HepG2 (cell line): ENCODE measurements around the gene ZFP69B. TPM values are rescaled to one million over a fixed set of nuclear protein-coding genes. Genes with fewer than 3 reads are reported as not detected.

ENCODE experiments used
- AGO1 ChIP-seq: fragments of 200-400 bp; formaldehyde crosslinking; IDR thresholded peaks from 2 replicates; pipeline ENCODE4 v1.6.1; 2017; ENCODE audit warnings: mild to moderate bottlenecking, low read depth, low read length, moderate library complexity; ENCODE audit not compliant: poor library complexity, severe bottlenecking
- ETV5 ChIP-seq: IDR thresholded peaks from 2 replicates; pipeline ENCODE4 v1.6.1; 2018; ENCODE audit warnings: missing biosample characterization, missing genetic modification reagents, inconsistent platforms, borderline replicate concordance
- HNRNPK ChIP-seq: fragments of 200-400 bp; formaldehyde crosslinking; IDR thresholded peaks from 2 replicates; pipeline ENCODE4 v1.6.1; 2018; ENCODE audit warnings: low read length, low read depth, moderate library complexity, mild to moderate bottlenecking; ENCODE audit not compliant: poor library complexity, severe bottlenecking
- IRF2 ChIP-seq: IDR thresholded peaks from 2 replicates; pipeline ENCODE4 v1.6.1; 2018; ENCODE audit warnings: missing genetic modification reagents, missing compliant biosample characterization
- ISX ChIP-seq: sonication (generic); formaldehyde crosslinking; conservative IDR thresholded peaks from 2 replicates; pipeline ENCODE4 v1.5.0; 2020; ENCODE audit warnings: missing genetic modification reagents
- MIER3 ChIP-seq: IDR thresholded peaks from 2 replicates; pipeline ENCODE4 v1.6.1; 2016; ENCODE audit warnings: missing compliant biosample characterization, borderline replicate concordance
- MLX ChIP-seq: IDR thresholded peaks from 2 replicates; pipeline ENCODE4 v1.6.1; 2016
- NFRKB ChIP-seq: fragments of 450-650 bp; IDR thresholded peaks from 2 replicates; pipeline ENCODE4 v1.6.1; 2017
- RFXANK ChIP-seq: IDR thresholded peaks from 2 replicates; pipeline ENCODE4 v1.6.1; 2016
- TBP ChIP-seq: sonication (generic); formaldehyde crosslinking; IDR thresholded peaks from 2 replicates; pipeline ENCODE4 v1.5.0; 2020; ENCODE audit warnings: missing genetic modification reagents
- YEATS4 ChIP-seq: sonication (generic); formaldehyde crosslinking; IDR thresholded peaks from 2 replicates; pipeline ENCODE4 v1.4.0; 2020; ENCODE audit warnings: missing genetic modification reagents, borderline replicate concordance
- ZNF34 ChIP-seq: sonication (generic); formaldehyde crosslinking; IDR thresholded peaks from 2 replicates; pipeline ENCODE4 v1.4.0; 2020; ENCODE audit warnings: mild to moderate bottlenecking, missing genetic modification reagents, borderline replicate concordance
- ZNF501 ChIP-seq: sonication (generic); formaldehyde crosslinking; IDR thresholded peaks from 2 replicates; pipeline ENCODE4 v1.5.1; 2020; ENCODE audit warnings: mild to moderate bottlenecking, moderate library complexity, missing genetic modification reagents
- ZNF629 ChIP-seq: sonication (generic); formaldehyde crosslinking; conservative IDR thresholded peaks from 2 replicates; pipeline ENCODE4 v1.5.0; 2020; ENCODE audit warnings: missing genetic modification reagents
- ZNF841 ChIP-seq: sonication (generic); formaldehyde crosslinking; IDR thresholded peaks from 2 replicates; pipeline ENCODE4 v1.8.1; 2023; ENCODE audit warnings: missing genetic modification reagents, borderline replicate concordance
- ZSCAN21 ChIP-seq: sonication (generic); formaldehyde crosslinking; IDR thresholded peaks from 2 replicates; pipeline ENCODE4 v1.8.0; 2022; ENCODE audit warnings: mild to moderate bottlenecking, missing genetic modification reagents, moderate library complexity, borderline replicate concordance
- ZZZ3 ChIP-seq: sonication (generic); formaldehyde crosslinking; IDR thresholded peaks from 2 replicates; pipeline ENCODE4 v1.4.0; 2020; ENCODE audit warnings: missing genetic modification reagents, mild to moderate bottlenecking, borderline replicate concordance
- polyA plus RNA-seq, 8 experiments: library from polyadenylated mRNA; depleted of rRNA in 3 of 8; stranded (reverse) in 7 of 8; unstranded in 1 of 8; fragments of >200 nt; fragmentation: Illumina TruSeq in 4 of 8; extraction: Trizol in 4 of 8; gene quantifications; 2 replicates each; pipeline versions ENCODE4 v1.2.1 to v1.2.3, GENCODE V29; 2011 to 2016; ENCODE audit warnings: low read depth in 4 of 8, missing spikeins in 1 of 8, mixed read lengths in 1 of 8; ENCODE audit not compliant: insufficient read depth in 1 of 8
- total RNA-seq, 5 experiments: library from RNA; depleted of rRNA; stranded (reverse); fragments of >200 nt; fragmentation: Illumina TruSeq; extraction: Trizol; gene quantifications; 2 replicates each; pipeline ENCODE4 v1.2.3, GENCODE V29; 2016; ENCODE audit warnings: low read depth in 1 of 5
- TF ChIP-seq, protein P1 (sequence below): IDR thresholded peaks from 2 replicates; pipeline ENCODE4 v1.6.1; 2012; ENCODE audit warnings: low read depth, low read length, improper control_type of control experiment
- TF ChIP-seq, protein P2 (sequence below): sonication (generic); formaldehyde crosslinking; IDR thresholded peaks from 2 replicates; pipeline ENCODE4 v1.4.0; 2020; ENCODE audit warnings: missing genetic modification reagents, borderline replicate concordance
- TF ChIP-seq, protein P3 (sequence below): sonication (generic); formaldehyde crosslinking; IDR thresholded peaks from 2 replicates; pipeline ENCODE4 v1.9.0; 2021; ENCODE audit warnings: missing genetic modification reagents, borderline replicate concordance
- TF ChIP-seq, protein P4 (sequence below): sonication (generic); formaldehyde crosslinking; IDR thresholded peaks from 2 replicates; pipeline ENCODE4 v1.5.0; 2020; ENCODE audit warnings: missing genetic modification reagents

Gene ZFP69B
- total and polyA plus RNA-seq, 2 of the 13 experiments (the other 11 are each of a cell fraction or from before 2014, with no cell fraction given): 4.6 to 7.7 TPM

DNA sequence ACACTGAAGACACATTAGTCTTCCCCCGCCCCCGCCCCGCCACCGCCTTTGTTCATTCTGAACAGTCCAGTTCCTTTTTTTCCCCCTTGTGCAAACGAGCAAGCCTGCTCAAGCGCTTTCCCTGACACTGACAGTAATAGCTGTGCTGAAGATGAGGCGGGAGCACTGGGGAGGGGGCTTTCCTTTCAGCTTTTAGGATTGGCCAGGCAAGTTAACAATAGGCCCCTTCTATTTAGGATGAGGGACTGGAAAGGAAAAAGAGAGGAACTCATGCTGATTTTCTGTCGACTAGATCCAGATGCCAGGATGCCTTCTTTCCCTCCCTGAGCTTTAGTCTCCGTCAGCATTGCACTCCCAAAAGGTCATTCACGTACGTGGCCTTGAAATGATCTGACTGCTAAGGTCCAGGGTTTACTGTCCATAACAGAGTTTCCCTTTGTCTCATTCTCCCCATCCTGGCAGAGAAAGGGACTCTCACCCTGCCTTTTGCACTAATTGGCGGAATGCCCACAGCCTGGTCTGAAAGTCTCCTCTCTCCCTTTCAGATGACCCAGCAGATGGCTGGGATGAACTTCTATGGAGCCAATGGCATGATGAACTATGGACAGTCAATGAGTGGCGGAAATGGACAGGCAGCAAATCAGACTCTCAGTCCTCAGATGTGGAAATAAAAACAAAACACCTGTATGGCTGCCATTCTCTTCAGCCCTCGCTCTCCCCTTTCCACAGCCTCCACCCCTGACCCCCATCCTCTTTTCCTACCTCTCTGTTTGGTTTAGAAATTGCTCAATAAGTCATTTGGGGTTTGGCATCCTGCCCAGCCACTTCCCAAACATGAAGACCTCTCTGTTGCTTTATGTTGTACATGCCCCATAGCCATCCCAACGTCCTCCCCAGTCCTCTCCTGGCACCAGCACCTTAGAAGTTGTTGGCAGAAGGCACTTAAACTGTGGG lies 28.6 kb upstream of the ZFP69B start (continued):
- no peak for TF ChIP-seq AGO1
- TF ChIP-seq ZSCAN21: peak; percentile 57; the same call in 1 of the 2 replicates
- peak; percentile 41; the same call in 1 of the 2 replicates for TF ChIP-seq YEATS4
- TF ChIP-seq, protein P1, sequence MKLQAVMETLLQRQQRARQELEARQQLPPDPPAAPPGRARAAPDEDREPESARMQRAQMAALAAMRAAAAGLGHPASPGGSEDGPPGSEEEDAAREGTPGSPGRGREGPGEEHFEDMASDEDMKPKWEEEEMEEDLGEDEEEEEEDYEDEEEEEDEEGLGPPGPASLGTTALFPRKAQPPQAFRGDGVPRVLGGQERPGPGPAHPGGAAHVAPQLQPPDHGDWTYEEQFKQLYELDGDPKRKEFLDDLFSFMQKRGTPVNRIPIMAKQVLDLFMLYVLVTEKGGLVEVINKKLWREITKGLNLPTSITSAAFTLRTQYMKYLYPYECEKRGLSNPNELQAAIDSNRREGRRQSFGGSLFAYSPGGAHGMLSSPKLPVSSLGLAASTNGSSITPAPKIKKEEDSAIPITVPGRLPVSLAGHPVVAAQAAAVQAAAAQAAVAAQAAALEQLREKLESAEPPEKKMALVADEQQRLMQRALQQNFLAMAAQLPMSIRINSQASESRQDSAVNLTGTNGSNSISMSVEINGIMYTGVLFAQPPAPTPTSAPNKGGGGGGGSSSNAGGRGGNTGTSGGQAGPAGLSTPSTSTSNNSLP: peak; percentile 81
- TF ChIP-seq ZNF841 (CRISPR knock-in tag): no peak
- TF ChIP-seq, protein P2, sequence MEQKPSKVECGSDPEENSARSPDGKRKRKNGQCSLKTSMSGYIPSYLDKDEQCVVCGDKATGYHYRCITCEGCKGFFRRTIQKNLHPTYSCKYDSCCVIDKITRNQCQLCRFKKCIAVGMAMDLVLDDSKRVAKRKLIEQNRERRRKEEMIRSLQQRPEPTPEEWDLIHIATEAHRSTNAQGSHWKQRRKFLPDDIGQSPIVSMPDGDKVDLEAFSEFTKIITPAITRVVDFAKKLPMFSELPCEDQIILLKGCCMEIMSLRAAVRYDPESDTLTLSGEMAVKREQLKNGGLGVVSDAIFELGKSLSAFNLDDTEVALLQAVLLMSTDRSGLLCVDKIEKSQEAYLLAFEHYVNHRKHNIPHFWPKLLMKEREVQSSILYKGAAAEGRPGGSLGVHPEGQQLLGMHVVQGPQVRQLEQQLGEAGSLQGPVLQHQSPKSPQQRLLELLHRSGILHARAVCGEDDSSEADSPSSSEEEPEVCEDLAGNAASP: peak; percentile 87
- TF ChIP-seq, protein P3, sequence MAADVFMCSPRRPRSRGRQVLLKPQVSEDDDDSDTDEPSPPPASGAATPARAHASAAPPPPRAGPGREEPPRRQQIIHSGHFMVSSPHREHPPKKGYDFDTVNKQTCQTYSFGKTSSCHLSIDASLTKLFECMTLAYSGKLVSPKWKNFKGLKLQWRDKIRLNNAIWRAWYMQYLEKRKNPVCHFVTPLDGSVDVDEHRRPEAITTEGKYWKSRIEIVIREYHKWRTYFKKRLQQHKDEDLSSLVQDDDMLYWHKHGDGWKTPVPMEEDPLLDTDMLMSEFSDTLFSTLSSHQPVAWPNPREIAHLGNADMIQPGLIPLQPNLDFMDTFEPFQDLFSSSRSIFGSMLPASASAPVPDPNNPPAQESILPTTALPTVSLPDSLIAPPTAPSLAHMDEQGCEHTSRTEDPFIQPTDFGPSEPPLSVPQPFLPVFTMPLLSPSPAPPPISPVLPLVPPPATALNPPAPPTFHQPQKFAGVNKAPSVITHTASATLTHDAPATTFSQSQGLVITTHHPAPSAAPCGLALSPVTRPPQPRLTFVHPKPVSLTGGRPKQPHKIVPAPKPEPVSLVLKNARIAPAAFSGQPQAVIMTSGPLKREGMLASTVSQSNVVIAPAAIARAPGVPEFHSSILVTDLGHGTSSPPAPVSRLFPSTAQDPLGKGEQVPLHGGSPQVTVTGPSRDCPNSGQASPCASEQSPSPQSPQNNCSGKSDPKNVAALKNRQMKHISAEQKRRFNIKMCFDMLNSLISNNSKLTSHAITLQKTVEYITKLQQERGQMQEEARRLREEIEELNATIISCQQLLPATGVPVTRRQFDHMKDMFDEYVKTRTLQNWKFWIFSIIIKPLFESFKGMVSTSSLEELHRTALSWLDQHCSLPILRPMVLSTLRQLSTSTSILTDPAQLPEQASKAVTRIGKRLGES (CRISPR knock-in tag): 0 out of 2 replicates have a peak, but pooled peaks have one; percentile 56
- peak; percentile 87 for TF ChIP-seq ETV5 (CRISPR knock-in tag)
- no peak for TF ChIP-seq HNRNPK
- TF ChIP-seq RFXANK (CRISPR knock-in tag): 0 out of 2 replicates have a peak, but pooled peaks have one; percentile 32
- peak; percentile 73 for TF ChIP-seq IRF2 (CRISPR knock-in tag)
- no peak for TF ChIP-seq ISX (CRISPR knock-in tag)
- 0 out of 2 replicates have a peak, but pooled peaks have one; percentile 68 for TF ChIP-seq TBP (CRISPR knock-in tag)
- TF ChIP-seq ZNF501: peak; percentile 73
- TF ChIP-seq MLX: peak; percentile 82
- no peak for TF ChIP-seq ZZZ3 (CRISPR knock-in tag)
- TF ChIP-seq NFRKB: no peak
- peak; percentile 67; the same call in 1 of the 2 replicates for TF ChIP-seq ZNF34
- peak; percentile 45; the same call in 1 of the 2 replicates for TF ChIP-seq ZNF629 (CRISPR knock-in tag)
- 0 out of 2 replicates have a peak, but pooled peaks have one; percentile 64 for TF ChIP-seq MIER3
- TF ChIP-seq, protein P4, sequence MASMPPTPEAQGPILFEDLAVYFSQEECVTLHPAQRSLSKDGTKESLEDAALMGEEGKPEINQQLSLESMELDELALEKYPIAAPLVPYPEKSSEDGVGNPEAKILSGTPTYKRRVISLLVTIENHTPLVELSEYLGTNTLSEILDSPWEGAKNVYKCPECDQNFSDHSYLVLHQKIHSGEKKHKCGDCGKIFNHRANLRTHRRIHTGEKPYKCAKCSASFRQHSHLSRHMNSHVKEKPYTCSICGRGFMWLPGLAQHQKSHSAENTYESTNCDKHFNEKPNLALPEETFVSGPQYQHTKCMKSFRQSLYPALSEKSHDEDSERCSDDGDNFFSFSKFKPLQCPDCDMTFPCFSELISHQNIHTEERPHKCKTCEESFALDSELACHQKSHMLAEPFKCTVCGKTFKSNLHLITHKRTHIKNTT (CRISPR knock-in tag): no peak
